Stimulated activated CD8-positive, alpha-beta memory T cell treated with anti-CD3 and anti-CD28 coated beads, Interleukin-4, amount 100 ng/mL, for 4 hours (primary cell): ENCODE measurements around the gene IL13RA2.

Source experiments
- DNase-seq, 2 donors: peaks; one replicate each; pipeline ENCODE4 v3.0.0-alpha.2; 2020; ENCODE audit warnings: low read depth in 2 of 2, low spot score in 1 of 2

Gene IL13RA2

GRCh38 chrX:115017455-115017854 is at the start of gene IL13RA2:
TSS of gene IL13RA2 (minus strand) at chrX:115017616. CDS start at chrX:115017269, 347 bp downstream.
- no peak for DNase-seq

- no peak for DNase-seq
Measured at GRCh38 chrX:115065304-115065703, 47.9 kb upstream of the IL13RA2 start.

GRCh38 chrX:115060013-115060412 is 42.6 kb upstream of the IL13RA2 start:
- DNase-seq: no peak

GRCh38 chrX:115058276-115058675 is 40.9 kb upstream of the IL13RA2 start:
- DNase-seq: no peak

GRCh38 chrX:115054876-115055275 is 37.5 kb upstream of the IL13RA2 start:
- no peak for DNase-seq

- no peak for DNase-seq
Measured at GRCh38 chrX:115053223-115053622, 35.8 kb upstream of the IL13RA2 start.

- DNase-seq: no peak
Measured at GRCh38 chrX:115047715-115048114, 30.3 kb upstream of the IL13RA2 start.

- no peak for DNase-seq
Measured at GRCh38 chrX:115047181-115047580, 29.8 kb upstream of the IL13RA2 start.

- no peak for DNase-seq
Measured at GRCh38 chrX:115040417-115040816, 23.0 kb upstream of the IL13RA2 start.

GRCh38 chrX:115038406-115038805 is 21.0 kb upstream of the IL13RA2 start:
- DNase-seq: no peak

- DNase-seq: no peak
Measured at GRCh38 chrX:115036029-115036428, 18.6 kb upstream of the IL13RA2 start.

- no peak for DNase-seq
Measured at GRCh38 chrX:115031989-115032388, 14.6 kb upstream of the IL13RA2 start.

GRCh38 chrX:115030625-115031024 is 13.2 kb upstream of the IL13RA2 start:
- DNase-seq: no peak

- DNase-seq: no peak
Measured at GRCh38 chrX:115029869-115030570, 12.6 kb upstream of the IL13RA2 start.

GRCh38 chrX:115029440-115029839 is 12.0 kb upstream of the IL13RA2 start:
- DNase-seq: no peak

- DNase-seq: no peak
Measured at GRCh38 chrX:115023811-115024210, 6.4 kb upstream of the IL13RA2 start.

- no peak for DNase-seq
Measured at GRCh38 chrX:115023139-115023538, 5.7 kb upstream of the IL13RA2 start.

GRCh38 chrX:115021121-115021520 is 3.7 kb upstream of the IL13RA2 start:
- DNase-seq: no peak

- no peak for DNase-seq
Measured at GRCh38 chrX:115018944-115019343, 1.5 kb upstream of the IL13RA2 start.

GRCh38 chrX:115018040-115018647 is 728 bp upstream of the IL13RA2 start:
- no peak for DNase-seq

- DNase-seq: no peak
Measured at GRCh38 chrX:115013705-115014104, 3.7 kb downstream of the IL13RA2 start.

GRCh38 chrX:115011428-115011827 is 6.0 kb downstream of the IL13RA2 start:
- DNase-seq: no peak

- no peak for DNase-seq
Measured at GRCh38 chrX:114999906-115000305, 17.5 kb downstream of the IL13RA2 start.
